NK-92 treated with Interleukin-12 subunit alpha and Interleukin-12 subunit beta, amount 100 ng/mL, for 24 hours (cell line): ENCODE results near the gene HSD17B14.
"Not testable (repeated sequence)": the region's sequence is repeated elsewhere in the genome, so short reads cannot be mapped to it uniquely, and the experiment has no call there.

ENCODE experiments used
- DNase-seq: peaks from one replicate; lab custom pipeline; 2025; lab: John Stamatoyannopoulos, UW

Gene HSD17B14

GRCh38 chr19:48836089-48837017 is at the start of gene HSD17B14:
HSD17B14 (minus strand) TSS chr19:48836491; CDS start chr19:48836411, 80 bp downstream.
- DNase-seq = no peak

GRCh38 chr19:48883726-48884125 is 47.4 kb upstream of the HSD17B14 start:
- no peak for DNase-seq

GRCh38 chr19:48881741-48882657 is 45.7 kb upstream of the HSD17B14 start:
- DNase-seq = no peak

- not testable (repeated sequence) for DNase-seq
These were observed 43.4 kb upstream of the HSD17B14 start for GRCh38 chr19:48879696-48880095.

- no peak for DNase-seq
These were observed 42.8 kb upstream of the HSD17B14 start for GRCh38 chr19:48879025-48879637.

- DNase-seq = no peak
These were observed 42.1 kb upstream of the HSD17B14 start for GRCh38 chr19:48878196-48879024.

- DNase-seq = no peak
These were observed 41.5 kb upstream of the HSD17B14 start for GRCh38 chr19:48877855-48878195.

GRCh38 chr19:48876043-48876981 is 40.0 kb upstream of the HSD17B14 start:
- not testable (repeated sequence) for DNase-seq

- DNase-seq = peak; percentile 27
These were observed 38.2 kb upstream of the HSD17B14 start for GRCh38 chr19:48874303-48875135.

GRCh38 chr19:48873476-48874302 is 37.4 kb upstream of the HSD17B14 start:
- peak; percentile 14 for DNase-seq

GRCh38 chr19:48872884-48873475 is 36.7 kb upstream of the HSD17B14 start:
- peak; percentile 65 for DNase-seq

GRCh38 chr19:48872182-48872883 is 36.0 kb upstream of the HSD17B14 start, which contains the start of gene PPP1R15A:
PPP1R15A (plus strand) TSS chr19:48872421; CDS start chr19:48873234, 813 bp downstream.
- DNase-seq = peak; percentile 93

GRCh38 chr19:48871471-48872181 is 35.3 kb upstream of the HSD17B14 start:
- not testable (repeated sequence) for DNase-seq

GRCh38 chr19:48870048-48870447 is 33.8 kb upstream of the HSD17B14 start:
- no peak for DNase-seq

GRCh38 chr19:48868114-48868886 is 32.0 kb upstream of the HSD17B14 start, which contains the start of gene PLEKHA4:
PLEKHA4 (minus strand) TSS chr19:48868617; CDS start chr19:48867620, 997 bp downstream.
- no peak for DNase-seq

GRCh38 chr19:48867746-48868113 is 31.4 kb upstream of the HSD17B14 start:
- no peak for DNase-seq
